ENCODE results near the gene CYP2W1.

The CYP2W1 gene

GRCh38 chr7:1018334-1018695 lies 35.3 kb downstream of the CYP2W1 start:
- DNase-seq, result no peak

- DNase-seq, result no peak
These were observed 36.3 kb downstream of the CYP2W1 start for GRCh38 chr7:1019255-1019785.

- DNase-seq, result no peak
These were observed 37.0 kb downstream of the CYP2W1 start for GRCh38 chr7:1019789-1020610.

- no peak for DNase-seq
These were observed 37.9 kb downstream of the CYP2W1 start for GRCh38 chr7:1020849-1021251.

- no peak for DNase-seq
These were observed 38.4 kb downstream of the CYP2W1 start for GRCh38 chr7:1021366-1021765.

GRCh38 chr7:1021931-1022330 lies 39.0 kb downstream of the CYP2W1 start:
- no peak for DNase-seq

- no peak for DNase-seq
These were observed 39.4 kb downstream of the CYP2W1 start for GRCh38 chr7:1022356-1022755.

- no peak for DNase-seq
These were observed 40.0 kb downstream of the CYP2W1 start for GRCh38 chr7:1022801-1023465.

GRCh38 chr7:1024331-1024841 lies 41.4 kb downstream of the CYP2W1 start:
- DNase-seq, result no peak

- DNase-seq, result no peak
These were observed 42.1 kb downstream of the CYP2W1 start for GRCh38 chr7:1024876-1025742.

GRCh38 chr7:1025743-1026581 lies 43.0 kb downstream of the CYP2W1 start:
- no peak for DNase-seq

GRCh38 chr7:1026721-1027161 lies 43.8 kb downstream of the CYP2W1 start:
- no peak for DNase-seq

GRCh38 chr7:1027242-1028043 lies 44.5 kb downstream of the CYP2W1 start:
- peak in 1 of 4 experiments; percentile 9 for DNase-seq

- peak; percentile 49 to 76 (median 58) for DNase-seq
These were observed 45.2 kb downstream of the CYP2W1 start for GRCh38 chr7:1028044-1028770.

GRCh38 chr7:1028775-1029636 lies 46.0 kb downstream of the CYP2W1 start:
- peak in 1 of 4 experiments; percentile 44 for DNase-seq

GRCh38 chr7:1029637-1030443 lies 46.9 kb downstream of the CYP2W1 start:
- no peak for DNase-seq

- no peak for DNase-seq
These were observed 47.6 kb downstream of the CYP2W1 start for GRCh38 chr7:1030444-1031070.
